GM19023 (cell line): Measurements from ENCODE around the gene BCL2L15.
A peak's percentile ranks its signal among the peaks of the same experiment; 100 is the strongest.

Experiments used
- ATAC-seq: cut with Tn5 transposase; IDR thresholded peaks from one replicate; pipeline ENCODE4 v1.9.1; 2021; ENCODE audit warnings: mild to moderate bottlenecking, moderate library complexity; ENCODE audit not compliant: unreplicated experiment

The BCL2L15 gene

DNA sequence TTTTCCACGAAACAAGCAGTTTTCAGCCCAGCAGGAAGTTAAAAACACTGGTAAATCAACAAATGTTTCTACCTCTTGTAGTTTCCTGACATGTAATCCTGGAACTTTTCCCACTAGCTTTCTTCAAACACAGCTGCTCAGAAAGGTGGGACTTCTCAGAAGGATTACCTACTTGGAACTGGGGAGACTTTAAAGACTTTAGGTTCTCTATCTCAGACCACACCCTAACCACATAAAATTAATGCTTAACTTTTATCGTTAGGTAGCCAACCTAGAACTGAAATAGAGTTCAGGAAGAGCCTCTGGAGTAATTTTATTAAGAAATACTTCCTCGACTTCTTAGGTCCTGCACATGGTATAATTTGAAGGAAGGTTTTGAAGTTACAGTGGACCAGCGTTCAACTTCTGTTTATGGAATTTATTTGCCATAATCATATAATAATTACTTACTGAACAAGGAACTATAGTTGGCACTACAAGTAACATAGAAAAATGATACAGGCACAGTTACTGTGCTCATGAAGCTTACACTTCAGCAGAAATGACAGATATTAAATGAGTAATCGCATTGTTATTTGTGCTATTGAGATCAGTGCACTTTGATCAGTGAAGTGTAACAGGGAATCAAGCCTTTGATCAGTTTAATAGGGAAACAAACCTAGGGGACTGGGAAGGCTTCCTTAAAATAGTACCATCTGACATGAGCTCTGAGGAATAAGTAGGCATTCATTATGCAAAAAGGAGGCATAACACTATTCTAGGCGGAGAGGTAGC, at the start of gene BCL2L15:
Gene BCL2L15, minus strand, starts transcription at position 180 of the 774 bp plus-strand sequence. CDS start 206 bp downstream, outside the sequence.
- ATAC-seq = no peak

DNA sequence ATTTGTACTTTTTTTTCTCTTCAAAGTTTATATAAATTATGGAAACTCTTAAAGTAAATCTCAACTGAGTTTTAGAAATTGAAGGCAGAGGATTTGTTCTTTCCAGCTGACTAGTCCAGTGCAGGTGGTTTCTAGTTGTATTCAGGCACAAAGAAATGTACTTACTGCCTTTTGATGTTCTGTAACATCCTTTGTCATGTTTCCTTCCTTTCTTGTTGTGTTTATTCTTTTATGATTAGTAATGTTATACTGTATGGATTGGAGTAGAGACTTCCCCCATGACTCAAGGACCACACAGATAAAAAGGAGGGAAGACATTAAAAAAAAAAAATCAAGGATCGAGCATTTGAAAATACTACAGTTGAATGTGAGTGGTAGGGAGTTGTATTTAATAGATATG, 49.8 kb upstream of the BCL2L15 start:
- ATAC-seq = no peak

DNA sequence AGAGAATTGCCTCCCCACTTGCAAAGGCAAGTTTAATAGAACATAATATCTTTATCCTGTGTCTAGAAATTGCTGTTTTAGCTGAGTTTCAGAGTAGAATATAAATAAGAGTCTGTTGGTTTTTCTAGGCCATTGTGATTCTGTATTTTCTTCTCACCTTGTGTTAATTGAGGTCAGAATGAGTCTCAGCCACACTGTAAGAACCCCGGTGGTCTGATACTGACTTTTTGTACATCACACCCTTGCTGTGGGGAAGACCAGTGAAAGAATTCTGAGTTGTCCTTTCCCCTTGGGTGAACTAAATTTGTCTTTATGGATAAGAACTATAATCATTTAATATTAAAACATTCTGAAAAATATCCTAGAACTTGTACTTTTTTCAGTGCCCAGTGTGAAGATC, 48.6 kb upstream of the BCL2L15 start:
- no peak for ATAC-seq

DNA sequence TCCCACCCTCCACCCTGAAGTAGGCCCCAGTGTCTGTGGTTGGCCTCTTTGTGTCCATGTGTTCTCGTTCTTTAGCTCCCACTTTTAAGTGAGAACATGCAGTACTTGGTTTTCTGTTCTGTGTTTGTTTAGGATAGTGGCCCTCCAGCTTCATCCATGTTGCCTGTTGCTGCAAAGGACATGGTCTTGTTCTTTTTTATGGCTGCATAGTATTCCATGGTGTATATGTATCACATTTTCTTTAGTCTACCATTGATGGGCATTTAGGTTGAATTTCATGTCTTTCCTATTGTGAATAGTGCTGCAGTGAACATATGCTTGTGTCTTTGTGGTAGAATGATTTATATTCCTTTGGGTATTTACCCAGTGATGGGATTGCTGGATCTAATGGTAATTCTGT, 47.8 kb upstream of the BCL2L15 start:
- ATAC-seq = no peak

DNA sequence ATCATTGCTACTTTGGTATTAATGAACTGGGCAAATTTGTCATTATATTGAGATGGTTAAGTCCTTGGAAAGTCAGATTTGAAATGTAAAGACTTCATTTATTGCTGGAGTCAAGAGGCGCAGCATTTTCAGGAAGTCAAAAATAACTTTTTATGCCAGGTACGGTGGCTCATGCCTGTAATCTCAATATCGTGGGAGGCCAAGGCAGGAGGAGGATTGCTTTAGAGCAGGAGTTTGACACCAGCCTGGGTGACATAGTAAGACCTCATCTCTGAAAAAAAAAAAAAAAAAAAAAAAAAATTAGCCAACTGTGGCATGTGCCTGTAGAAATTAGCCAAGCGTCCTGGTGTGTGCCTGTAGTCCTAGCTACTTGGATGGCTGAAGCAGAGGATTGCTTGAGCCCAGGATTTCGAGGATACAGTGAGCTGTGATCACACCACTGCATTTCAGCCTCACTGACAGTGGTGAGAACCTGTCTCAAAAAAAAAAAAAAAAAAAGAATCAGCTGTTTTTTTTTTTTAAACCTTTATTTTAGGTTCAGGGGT, 47.2 kb upstream of the BCL2L15 start:
- no peak for ATAC-seq

DNA sequence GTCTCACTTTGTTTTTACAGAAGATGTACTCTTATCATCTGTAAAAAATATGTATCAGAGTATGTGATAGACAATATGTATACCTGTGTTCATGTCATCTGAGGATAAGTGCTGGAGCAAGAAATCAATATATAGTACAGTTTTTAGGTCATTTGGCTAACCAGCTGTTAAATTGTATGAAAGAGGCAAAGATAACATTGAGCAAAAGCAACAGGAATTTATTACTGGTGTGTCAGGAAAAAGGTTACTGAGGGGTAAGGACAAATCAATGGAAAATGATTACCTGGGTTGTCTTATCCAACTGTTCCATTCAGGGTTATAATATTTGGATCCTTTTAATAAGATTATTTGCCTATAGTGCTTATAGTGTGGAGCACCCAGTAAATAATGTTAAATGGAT, 46.6 kb upstream of the BCL2L15 start:
- ATAC-seq = no peak

DNA sequence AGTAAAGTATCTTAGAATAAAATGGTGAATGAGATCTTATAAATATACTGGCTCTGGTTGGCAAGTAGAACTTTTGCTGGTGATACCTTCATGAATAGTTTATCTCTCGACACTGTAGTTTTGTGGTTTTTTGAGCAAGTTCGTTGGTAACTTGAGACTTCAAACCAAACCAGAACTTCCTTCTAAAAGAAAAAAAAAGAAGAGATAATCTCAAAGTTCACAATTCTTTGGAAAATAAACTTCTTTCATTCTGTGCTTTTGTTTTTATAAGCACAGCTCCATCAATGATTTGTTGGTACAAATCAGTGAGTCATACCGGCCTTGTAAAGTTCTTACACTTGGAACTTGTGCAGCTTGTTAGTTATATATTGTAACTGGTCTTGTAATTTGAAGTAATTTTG, 44.1 kb upstream of the BCL2L15 start:
- no peak for ATAC-seq

DNA sequence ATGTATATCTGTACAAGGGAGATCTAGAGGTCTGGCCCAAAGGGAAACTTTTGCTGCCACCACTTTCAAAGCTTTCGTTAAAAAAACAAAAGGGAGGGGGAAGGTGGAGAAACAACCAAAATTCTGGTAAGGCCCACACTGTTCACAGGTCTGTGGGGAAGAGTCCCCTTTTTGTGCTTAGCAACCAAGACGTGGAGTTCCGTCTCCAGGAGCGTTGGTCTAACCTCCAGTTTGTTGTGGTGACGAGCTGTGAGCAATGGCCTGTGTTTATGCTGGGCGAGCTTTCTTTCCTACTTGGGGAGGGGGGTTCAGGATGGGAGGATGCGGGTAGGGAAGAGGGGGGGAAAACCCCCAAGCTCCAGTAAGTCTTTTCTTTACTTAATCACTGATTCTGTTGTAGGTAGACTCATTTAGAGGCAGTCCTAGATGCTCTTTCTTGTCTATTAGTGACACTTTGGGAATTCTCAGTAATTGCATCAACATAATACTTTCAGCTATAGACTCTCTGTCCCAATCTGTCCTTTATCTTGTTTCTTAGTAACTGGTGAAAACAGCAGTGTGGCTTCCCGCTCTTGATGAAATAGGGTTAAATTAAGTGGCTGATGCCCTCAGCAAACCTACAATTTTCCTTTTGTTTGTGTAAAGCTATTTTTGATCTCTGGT, 43.2 kb upstream of the BCL2L15 start:
- peak; percentile 28 for ATAC-seq

DNA sequence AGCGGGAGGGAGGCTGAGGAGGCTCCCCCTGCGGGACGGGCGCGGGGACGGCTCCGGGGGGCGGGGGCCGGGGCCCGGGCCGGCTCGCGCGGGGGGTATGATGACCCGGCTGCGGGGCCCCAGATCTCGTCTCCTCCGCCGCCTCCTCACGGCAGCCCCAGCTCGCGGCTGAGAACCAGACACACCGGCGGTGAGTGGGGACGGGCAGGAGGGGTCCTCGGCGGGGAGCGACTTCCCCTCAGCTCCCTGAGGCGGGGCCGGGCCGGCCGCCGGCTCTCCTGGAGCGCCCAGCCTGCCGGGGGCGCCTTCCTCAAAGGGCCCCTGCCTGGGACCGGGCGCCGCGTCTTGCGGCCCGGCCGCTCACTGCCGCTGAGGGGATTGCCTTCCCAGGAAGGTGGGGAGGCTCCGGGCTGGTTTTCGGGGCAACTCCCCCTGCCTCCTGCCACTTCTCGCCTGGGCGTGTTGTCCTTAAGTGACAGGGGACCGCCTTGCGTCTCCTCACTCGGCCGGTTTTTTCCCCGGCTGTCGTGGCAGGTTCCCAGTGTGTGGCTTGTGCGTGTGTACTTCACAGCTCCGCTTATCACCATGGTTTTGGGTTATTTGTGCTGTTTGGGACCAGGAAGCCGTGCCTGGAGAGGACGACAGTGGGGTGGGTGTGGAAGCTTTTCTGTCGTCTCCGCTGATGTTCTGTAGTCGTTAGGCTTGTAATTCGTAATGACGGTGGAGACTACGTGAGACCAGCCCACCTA, 42.5 kb upstream of the BCL2L15 start:
- ATAC-seq = peak; percentile 39

DNA sequence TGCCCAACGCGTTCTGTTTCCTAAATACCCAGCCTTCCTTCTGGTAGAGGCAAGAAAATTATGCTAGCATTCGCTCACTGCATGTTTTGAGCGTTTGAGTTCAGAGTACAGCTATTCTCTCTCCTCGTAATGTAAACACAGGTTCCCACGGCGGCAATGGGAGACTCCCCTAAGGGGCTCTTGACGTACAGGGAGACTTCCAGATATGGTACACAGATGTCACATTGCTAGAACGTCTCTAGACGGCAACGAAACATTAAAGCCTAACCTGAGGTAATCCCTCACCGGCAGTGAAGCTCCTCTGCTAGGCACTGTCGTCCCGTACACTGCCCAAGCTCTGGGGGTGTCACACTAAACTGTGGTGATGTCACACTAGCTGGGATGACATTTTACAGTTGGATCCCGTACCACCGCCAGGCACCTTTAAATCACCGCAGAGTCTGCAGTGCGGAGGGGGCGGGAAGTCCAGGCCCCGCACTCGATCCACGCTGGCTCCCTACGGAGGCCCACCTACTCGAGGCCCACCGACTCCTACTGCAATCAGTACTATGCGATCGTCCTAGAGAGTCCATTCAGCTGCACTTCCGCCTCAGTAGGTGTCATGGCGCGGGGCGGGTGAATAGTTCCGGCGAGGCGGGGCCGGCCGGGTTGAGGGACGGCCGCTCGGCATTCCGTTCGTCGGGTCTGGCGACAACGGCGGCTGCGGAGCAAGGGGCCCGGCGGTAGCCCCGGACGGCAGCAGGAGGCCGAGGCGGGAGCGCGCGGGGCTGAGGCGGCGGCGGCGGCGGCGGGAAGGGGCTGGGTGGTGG, 41.8 kb upstream of the BCL2L15 start, which contains the start of gene HIPK1:
Gene HIPK1, plus strand, starts transcription at position 384 of the 809 bp plus-strand sequence.
- ATAC-seq = peak; percentile 68

DNA sequence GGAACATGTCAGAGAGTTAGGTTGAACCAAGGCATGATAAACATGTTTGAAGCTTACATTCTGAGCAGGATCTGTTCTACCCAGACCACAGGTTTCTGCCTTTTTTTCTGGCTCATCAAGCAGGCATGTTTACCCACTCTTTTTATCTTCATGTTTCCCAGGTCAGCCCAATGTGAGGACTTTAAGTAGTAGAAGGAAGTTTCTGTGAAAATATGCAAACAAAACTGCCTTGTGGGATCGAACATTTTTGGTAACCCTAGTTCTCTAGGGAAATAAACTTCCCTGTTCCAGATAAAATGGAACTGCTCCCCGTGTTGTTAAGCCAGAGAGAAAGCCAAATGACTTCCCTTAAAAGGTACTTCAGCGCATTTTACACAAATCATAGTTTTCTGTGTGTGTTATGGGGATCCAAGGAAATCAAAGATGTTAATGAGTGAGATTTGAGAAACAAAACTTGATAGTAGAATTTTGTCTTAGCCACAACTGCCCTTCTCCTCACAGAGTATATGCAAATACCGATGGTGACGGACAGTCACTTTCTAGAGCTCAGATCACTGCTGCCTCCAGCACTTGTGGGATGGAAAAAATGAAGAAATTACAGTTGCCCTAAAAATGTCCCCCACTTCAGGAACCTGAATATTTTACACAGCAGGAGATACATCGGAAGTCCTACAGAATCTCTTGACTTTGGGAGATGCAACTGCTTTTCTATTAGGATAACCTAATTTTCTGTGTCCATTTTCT, 41.0 kb upstream of the BCL2L15 start:
- ATAC-seq = no peak

DNA sequence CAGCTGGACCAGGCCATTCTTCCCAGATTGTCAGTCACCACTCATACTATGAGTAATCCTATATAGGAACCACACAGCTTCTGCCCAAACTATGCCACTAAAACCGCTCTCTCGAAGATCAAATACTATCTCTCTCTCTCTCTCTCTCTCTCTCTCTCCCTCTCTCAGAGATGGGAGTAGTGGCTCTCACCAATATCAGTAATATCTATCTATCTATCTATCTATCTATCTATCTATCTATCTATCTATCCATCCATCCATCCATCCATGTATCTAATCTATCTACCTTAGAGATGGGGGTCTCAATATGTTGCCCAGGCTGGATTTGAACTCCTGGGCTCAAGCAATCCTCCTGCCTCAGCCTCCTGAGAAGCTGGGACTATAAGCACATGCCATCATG, 37.1 kb upstream of the BCL2L15 start:
- no peak for ATAC-seq

DNA sequence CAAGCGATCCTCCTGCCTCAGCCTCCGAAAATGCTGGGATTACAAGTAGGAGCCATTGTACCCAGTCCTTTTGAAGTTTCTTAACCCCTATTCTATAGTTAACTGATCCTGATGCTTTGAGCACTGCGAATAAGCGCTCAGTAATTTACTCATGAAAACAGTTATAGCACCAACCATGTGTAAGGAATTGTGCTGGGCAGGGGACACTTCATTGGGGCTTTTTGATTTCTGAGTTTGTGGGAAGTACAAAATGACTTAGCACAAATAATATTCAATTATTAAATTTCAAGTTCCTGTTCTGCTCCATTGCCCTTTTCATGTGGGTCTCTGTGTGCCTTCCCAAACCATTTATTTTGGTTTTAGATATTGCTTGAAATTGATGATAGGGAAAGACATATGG, 35.6 kb upstream of the BCL2L15 start:
- ATAC-seq = no peak

DNA sequence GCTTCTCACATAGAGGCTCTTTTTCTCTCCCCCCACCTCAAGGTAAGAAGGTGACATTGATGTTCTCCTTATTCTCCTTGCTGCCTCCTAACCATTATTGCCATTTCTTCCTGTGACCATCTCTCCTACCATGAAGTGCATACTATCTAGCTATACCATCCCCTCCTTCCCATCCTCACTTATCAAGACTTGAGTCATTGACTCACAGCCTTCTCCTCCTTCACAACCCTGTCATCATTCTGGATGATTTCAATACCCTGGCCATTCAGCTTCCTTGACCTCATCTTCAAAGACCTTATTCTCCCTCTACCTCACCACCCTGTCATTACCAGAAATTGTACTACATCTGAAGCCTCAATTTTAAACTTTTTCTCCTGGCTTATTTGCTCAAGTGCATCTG, 30.9 kb upstream of the BCL2L15 start:
- ATAC-seq = no peak

DNA sequence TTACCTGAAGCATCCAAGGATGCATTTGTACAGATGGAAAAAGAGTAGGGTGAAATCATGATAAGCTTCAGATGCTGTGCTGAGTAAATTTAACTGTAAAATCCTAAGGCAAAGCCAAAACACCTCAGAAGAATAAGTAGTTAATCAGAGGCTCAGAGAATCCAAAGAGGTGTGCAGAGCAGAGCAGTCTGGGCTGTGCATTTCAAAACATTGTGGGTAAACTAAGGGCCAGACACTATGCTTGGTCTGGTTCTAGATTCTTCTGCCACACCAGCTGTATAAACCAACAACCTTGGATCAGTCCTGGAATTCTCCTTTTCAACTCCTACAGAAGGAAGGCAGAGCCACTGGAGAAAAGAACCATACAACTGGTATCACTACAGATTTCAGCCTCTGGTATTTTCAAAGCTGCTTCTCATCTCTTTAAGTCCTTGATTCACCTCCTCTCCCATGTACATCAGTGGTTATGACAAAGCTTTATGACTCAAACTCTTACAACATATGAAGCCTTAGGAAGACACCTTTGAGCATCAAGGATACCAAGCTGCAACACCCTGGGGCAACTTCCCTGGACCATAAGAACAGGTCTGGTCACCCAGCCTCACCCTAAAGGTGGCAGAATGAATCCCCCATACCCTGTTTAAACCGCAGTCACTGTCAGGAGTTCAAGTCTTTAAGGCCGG, 30.2 kb upstream of the BCL2L15 start:
- no peak for ATAC-seq

DNA sequence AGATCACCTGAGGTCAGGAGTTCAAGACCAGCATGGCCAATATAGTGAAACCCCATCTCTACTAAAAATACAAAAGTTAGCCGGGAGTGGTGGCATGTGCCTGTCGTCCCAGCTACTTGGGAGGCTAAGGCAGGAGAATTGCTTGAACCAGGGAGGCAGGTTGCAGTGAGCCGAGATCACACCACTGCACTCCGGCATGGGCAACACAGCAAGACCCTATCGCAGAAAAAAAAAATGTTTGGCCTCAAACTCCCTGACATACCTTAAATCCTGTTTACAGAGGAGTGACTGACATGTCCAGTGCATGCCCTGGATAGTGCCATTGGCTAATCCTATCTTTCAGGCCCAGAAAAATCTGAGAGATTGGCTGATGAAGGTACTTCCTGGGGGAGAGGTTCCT, 29.6 kb upstream of the BCL2L15 start:
- ATAC-seq = no peak

DNA sequence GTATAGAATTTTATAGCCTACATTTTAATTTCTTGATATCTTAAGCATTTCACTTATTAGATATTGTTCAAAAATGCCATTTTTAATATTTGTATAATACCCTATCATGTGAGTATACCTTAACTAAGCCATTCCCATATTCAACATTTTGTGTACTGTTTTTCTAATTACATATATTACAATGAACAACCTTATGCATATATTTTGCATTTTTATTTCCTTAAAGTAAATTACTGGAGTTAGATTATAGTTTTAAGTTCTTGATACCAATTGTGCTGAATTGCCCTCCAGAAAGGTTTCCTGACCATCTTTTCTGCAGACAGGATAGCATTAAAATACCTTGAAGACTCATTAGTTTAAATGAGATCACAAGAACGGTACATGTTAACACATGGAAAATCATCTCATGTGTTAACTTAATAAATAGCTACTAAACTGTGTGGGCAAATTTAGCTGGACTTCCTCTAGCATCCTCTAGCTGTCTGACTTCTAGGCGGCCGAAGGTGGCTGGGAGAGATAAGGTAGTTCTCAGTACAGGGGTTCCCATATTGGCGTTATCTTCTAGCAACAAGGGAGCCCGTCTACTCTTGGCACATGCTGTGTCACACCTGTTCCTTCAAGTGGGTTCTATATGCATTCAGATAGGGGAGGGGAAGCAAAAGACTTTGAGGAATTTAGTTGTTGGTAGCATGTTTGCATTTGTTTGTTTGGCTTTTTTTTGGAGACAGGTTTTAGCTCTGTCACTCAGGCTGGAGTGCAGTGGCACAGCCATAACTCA, 26.7 kb upstream of the BCL2L15 start:
- ATAC-seq = no peak

DNA sequence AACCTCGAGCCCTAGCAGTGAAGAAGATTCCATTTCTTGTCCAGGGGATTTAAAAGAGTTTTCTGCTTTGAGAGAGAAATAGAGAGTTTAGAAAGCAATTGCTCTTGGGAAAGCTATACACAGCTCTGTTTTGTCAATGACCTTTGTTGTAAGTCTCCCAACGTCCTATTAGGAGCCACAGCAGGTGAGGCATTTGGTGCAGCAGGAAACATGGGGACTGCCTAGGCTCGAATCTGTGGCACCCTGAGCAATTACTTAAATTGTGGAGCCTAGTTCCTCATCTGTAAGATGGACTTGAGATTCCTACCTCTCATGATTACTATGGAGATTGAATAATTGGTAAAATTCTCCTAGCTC, 25.9 kb upstream of the BCL2L15 start:
- no peak for ATAC-seq
